ENCODE data around the gene ZNF664.

The ZNF664 gene

GRCh38 chr12:123972457-123973401, at the start of gene ZNF664, which contains the start of gene CCDC92:
Gene ZNF664 (plus strand): TSS chr12:123973215. CDS start chr12:124012145, 38,930 bp downstream.
Gene CCDC92 (minus strand): TSS chr12:123972831. CDS start chr12:123944305, 28,526 bp downstream.
- TF ChIP-seq CTCF (IDR thresholded peaks at IDR 0.05; ENCODE audit: control insufficient read depth, extremely low read depth, insufficient read depth): peak; percentile 48
- peak; percentile 53 for DNase-seq (ENCODE audit: low read depth)
- H3K4me3 ChIP-seq (ENCODE audit: low read depth, low read length): peak within 1 kb of the TSS; percentile 80

- no peak overlapping the region for H3K4me3 ChIP-seq (ENCODE audit: low read depth, low read length)
- DNase-seq (ENCODE audit: low read depth): no peak
- TF ChIP-seq CTCF (IDR thresholded peaks at IDR 0.05; ENCODE audit: control insufficient read depth, extremely low read depth, insufficient read depth): no peak
These were observed 49.1 kb upstream of the ZNF664 start for GRCh38 chr12:123923927-123924326.

- TF ChIP-seq CTCF (IDR thresholded peaks at IDR 0.05; ENCODE audit: control insufficient read depth, extremely low read depth, insufficient read depth): no peak
- no peak overlapping the region for H3K4me3 ChIP-seq (ENCODE audit: low read depth, low read length)
These were observed 48.5 kb upstream of the ZNF664 start for GRCh38 chr12:123924539-123924938.

DNA sequence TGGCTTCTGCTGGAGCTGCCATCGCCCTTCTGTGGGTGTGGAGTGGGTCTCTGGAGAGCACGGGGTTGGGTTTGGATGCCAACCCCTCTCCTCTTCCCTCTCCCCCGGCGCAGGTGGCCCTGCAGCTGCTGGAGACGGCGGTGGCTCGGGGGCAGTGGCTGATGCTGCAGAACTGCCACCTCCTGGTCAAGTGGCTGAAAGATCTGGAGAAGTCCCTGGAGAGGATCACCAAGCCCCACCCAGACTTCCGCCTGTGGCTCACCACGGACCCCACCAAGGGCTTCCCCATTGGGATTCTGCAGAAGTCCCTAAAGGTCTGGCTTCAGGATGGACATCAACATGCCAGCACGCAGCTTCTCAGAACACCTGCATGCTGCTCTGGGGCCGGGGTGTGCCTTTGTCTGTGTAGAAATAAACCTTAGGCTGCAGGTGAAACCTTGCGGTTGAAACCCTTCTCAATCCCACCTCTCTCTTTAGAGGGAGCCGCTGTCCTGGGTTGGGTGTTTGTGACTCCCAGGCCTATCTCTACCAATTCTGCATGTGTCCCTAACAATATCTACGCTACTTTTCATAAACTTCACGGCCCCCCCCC, 44.6 kb upstream of the ZNF664 start:
- TF ChIP-seq CTCF (IDR thresholded peaks at IDR 0.05; ENCODE audit: control insufficient read depth, extremely low read depth, insufficient read depth): no peak
- DNase-seq (ENCODE audit: low read depth): no peak
- no peak overlapping the region for H3K4me3 ChIP-seq (ENCODE audit: low read depth, low read length)

More at GRCh38 chr12:123924539-123924938, 48.5 kb upstream of the ZNF664 start:
- no peak for DNase-seq (ENCODE audit: low read depth)

GRCh38 chr12:123928897-123929296, 44.1 kb upstream of the ZNF664 start:
- no peak overlapping the region for H3K4me3 ChIP-seq (ENCODE audit: low read depth, low read length)
- no peak for DNase-seq (ENCODE audit: low read depth)
- no peak for TF ChIP-seq CTCF (IDR thresholded peaks at IDR 0.05; ENCODE audit: control insufficient read depth, extremely low read depth, insufficient read depth)

GRCh38 chr12:123929946-123930583, 43.0 kb upstream of the ZNF664 start:
- no peak overlapping the region for H3K4me3 ChIP-seq (ENCODE audit: low read depth, low read length)
- no peak for DNase-seq (ENCODE audit: low read depth)
- no peak for TF ChIP-seq CTCF (IDR thresholded peaks at IDR 0.05; ENCODE audit: control insufficient read depth, extremely low read depth, insufficient read depth)

Data from LNCaP clone FGC (cell line).